MCF 10A (cell line): ENCODE measurements around the gene AP2B1. TPM values are rescaled to one million over a fixed set of nuclear protein-coding genes. Genes with fewer than 3 reads are reported as not detected.
"Not testable (repeated sequence)": the region's sequence is repeated elsewhere in the genome, so short reads cannot be mapped to it uniquely, and the experiment has no call there.

Experiments used
- BruUV-seq: library from RNA; stranded (reverse); fragments of 400-500 nt; replicated peaks from 2 replicates; lab custom pipeline; 2021; lab: Mats Ljungman, UMichigan
- CTCF ChIA-PET: fragments of 300-600 bp; sonication (Branson Sonifier 250); formaldehyde crosslinking; extraction: SDS; loops from one replicate; lab custom pipeline; 2021; ENCODE audit warnings: antibody characterized with exemption, inconsistent platforms; lab: Yijun Ruan, JAX
- POLR2A ChIA-PET: fragments of 300-600, 350-650 bp; sonication (Branson Sonifier 250); formaldehyde crosslinking; extraction: SDS; loops from one replicate; lab custom pipeline; 2020; ENCODE audit warnings: antibody characterized with exemption, inconsistent platforms; lab: Yijun Ruan, JAX
- DNase-seq: peaks from one replicate; pipeline ENCODE4 v3.0.0-alpha.2; 2018; ENCODE audit not compliant: unreplicated experiment
- H3K27ac Mint-ChIP-seq: one replicate; pipeline ENCODE4 v1.8.0; 2022; ENCODE audit warnings: mild to moderate bottlenecking, low read depth, mixed read lengths; ENCODE audit not compliant: unreplicated experiment
- H3K27me3 Mint-ChIP-seq: one replicate; pipeline ENCODE4 v1.8.0; 2022; ENCODE audit warnings: mixed read lengths; ENCODE audit not compliant: insufficient read depth, unreplicated experiment
- H3K36me3 Mint-ChIP-seq: one replicate; pipeline ENCODE4 v1.8.0; 2022; ENCODE audit warnings: mild to moderate bottlenecking, moderate library complexity, mixed read lengths; ENCODE audit not compliant: insufficient read depth, unreplicated experiment
- H3K4me1 Mint-ChIP-seq: one replicate; pipeline ENCODE4 v1.8.0; 2022; ENCODE audit warnings: mixed read lengths; ENCODE audit not compliant: insufficient read depth, unreplicated experiment
- H3K4me3 Mint-ChIP-seq: one replicate; pipeline ENCODE4 v1.8.0; 2022; ENCODE audit warnings: mild to moderate bottlenecking, moderate library complexity, mixed read lengths; ENCODE audit not compliant: unreplicated experiment
- H3K9me3 Mint-ChIP-seq: one replicate; pipeline ENCODE4 v1.8.0; 2022; ENCODE audit warnings: mixed read lengths; ENCODE audit not compliant: unreplicated experiment
- intact Hi-C: fragments of 100-400 bp; cut with micrococcal nuclease; formaldehyde crosslinking; loops from 2 replicates; pipeline ENCODE4 v1.14.1; 2022
- total RNA-seq: library from RNA; stranded (reverse); gene quantifications from 2 replicates; pipeline ENCODE4 v1.2.3, GENCODE V29; 2022
- TF ChIP-seq, protein P1 (sequence below): fragments of 200-600 bp; IDR thresholded peaks from one replicate; pipeline ENCODE4 v1.8.0; 2022; ENCODE audit warnings: antibody characterized with exemption, mild to moderate bottlenecking; ENCODE audit not compliant: unreplicated experiment

The AP2B1 gene
- total RNA-seq, 1 experiment from 2014 or later, result 227 TPM

- BruUV-seq, result no TSS peak
- no peak for DNase-seq
- Mint-ChIP-seq H3K4me3 (no peak overlapping the region), H3K27ac (peak overlapping the region; percentile 27), H3K9me3 (peaks cover 11% of the 10 kb centered on the region), H3K36me3 (peaks cover 61% of the 10 kb centered on the region), H3K4me1 (no peaks in the 10 kb centered on the region), H3K27me3 (no peaks in the 10 kb centered on the region)
- POLR2A ChIA-PET, result no interaction called here
- TF ChIP-seq, protein P1, sequence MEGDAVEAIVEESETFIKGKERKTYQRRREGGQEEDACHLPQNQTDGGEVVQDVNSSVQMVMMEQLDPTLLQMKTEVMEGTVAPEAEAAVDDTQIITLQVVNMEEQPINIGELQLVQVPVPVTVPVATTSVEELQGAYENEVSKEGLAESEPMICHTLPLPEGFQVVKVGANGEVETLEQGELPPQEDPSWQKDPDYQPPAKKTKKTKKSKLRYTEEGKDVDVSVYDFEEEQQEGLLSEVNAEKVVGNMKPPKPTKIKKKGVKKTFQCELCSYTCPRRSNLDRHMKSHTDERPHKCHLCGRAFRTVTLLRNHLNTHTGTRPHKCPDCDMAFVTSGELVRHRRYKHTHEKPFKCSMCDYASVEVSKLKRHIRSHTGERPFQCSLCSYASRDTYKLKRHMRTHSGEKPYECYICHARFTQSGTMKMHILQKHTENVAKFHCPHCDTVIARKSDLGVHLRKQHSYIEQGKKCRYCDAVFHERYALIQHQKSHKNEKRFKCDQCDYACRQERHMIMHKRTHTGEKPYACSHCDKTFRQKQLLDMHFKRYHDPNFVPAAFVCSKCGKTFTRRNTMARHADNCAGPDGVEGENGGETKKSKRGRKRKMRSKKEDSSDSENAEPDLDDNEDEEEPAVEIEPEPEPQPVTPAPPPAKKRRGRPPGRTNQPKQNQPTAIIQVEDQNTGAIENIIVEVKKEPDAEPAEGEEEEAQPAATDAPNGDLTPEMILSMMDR, result no peak
- intact Hi-C loops, result no loop called here
- CTCF ChIA-PET, result interaction anchor here (0.8 to 1.5 kb wide), 2 partner anchors 49 to 85 kb away, joined by 3 to 4 read pairs; no protein-coding TSS in a partner anchor
Observed at GRCh38 chr17:35698800-35699199, 111.7 kb downstream of the AP2B1 start.

GRCh38 chr17:35700150-35700549, 113.0 kb downstream of the AP2B1 start:
- no peak overlapping the region for H3K27ac Mint-ChIP-seq

DNA sequence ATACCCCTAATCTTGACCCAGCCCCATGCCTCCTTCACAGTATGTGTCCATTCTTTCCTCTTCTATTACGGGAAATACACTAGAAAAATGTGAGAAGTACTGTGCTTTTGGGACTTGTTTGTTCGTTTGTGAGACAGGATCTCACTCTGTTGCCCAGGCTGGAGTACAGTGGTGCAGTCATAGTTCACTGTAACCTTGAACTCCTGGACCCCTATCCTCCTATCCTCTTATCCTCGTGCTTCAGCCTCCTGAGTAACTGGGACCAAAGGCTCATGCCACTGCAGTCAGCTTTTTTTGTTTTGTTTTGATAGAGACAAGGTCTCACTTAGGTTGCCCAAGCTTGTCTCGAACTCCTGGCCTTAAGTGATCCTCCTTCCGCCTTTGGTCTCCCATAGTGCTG, 114.4 kb downstream of the AP2B1 start:
- DNase-seq, result no peak
- H3K4me3 Mint-ChIP-seq, result no peak overlapping the region
- ChIA-PET CTCF (interaction anchor here (1.0 to 1.1 kb wide), 2 partner anchors 43 to 46 kb away, joined by 3 to 5 read pairs; no protein-coding TSS in a partner anchor), POLR2A (interaction anchor here (0.6 kb wide), 1 partner anchor 112 kb away, joined by 3 read pairs; no protein-coding TSS in a partner anchor)
- no peak overlapping the region for H3K27ac Mint-ChIP-seq
- intact Hi-C loops, result no loop called here
- no peaks in the 10 kb centered on the region for H3K4me1 Mint-ChIP-seq
- H3K36me3 Mint-ChIP-seq, result peaks cover 51% of the 10 kb centered on the region
- BruUV-seq, result no TSS peak
- H3K9me3 Mint-ChIP-seq, result peaks cover 11% of the 10 kb centered on the region
- no peaks in the 10 kb centered on the region for H3K27me3 Mint-ChIP-seq
- TF ChIP-seq, protein P1, result no peak

More at GRCh38 chr17:35700150-35700549, 113.0 kb downstream of the AP2B1 start:
- Mint-ChIP-seq H3K36me3 (peaks cover 48% of the 10 kb centered on the region), H3K27me3 (no peaks in the 10 kb centered on the region), H3K9me3 (peaks cover 11% of the 10 kb centered on the region), H3K4me3 (no peak overlapping the region), H3K4me1 (no peaks in the 10 kb centered on the region)
- intact Hi-C loops, result no loop called here
- TF ChIP-seq, protein P1, result no peak
- ChIA-PET POLR2A (interaction anchor here (1.2 to 1.5 kb wide), 2 partner anchors 9 to 27 kb away, joined by 3 read pairs; no protein-coding TSS in a partner anchor), CTCF (interaction anchor here (1.0 kb wide), 1 partner anchor 44 kb away, joined by 3 read pairs; no protein-coding TSS in a partner anchor)
- DNase-seq, result no peak
- no TSS peak for BruUV-seq

- H3K4me1 Mint-ChIP-seq, H3K27me3 Mint-ChIP-seq, intact Hi-C loops, DNase-seq, H3K4me3 Mint-ChIP-seq, H3K27ac Mint-ChIP-seq, BruUV-seq: not testable (repeated sequence)
- ChIA-PET POLR2A (interaction anchor here (0.8 kb wide), 1 partner anchor 106 kb away, joined by 3 read pairs; the partner anchor contains the start of gene TAF15), CTCF (interaction anchor here (0.6 to 2.8 kb wide), 4 partner anchors 36 to 90 kb away, joined by 3 to 15 read pairs (median 4); no protein-coding TSS in a partner anchor)
- H3K36me3 Mint-ChIP-seq, result peaks cover 36% of the 10 kb centered on the region
- H3K9me3 Mint-ChIP-seq, result peaks cover 11% of the 10 kb centered on the region
Observed at GRCh38 chr17:35703308-35703707, 116.2 kb downstream of the AP2B1 start.
